SKM-1 (cell line): Measurements from ENCODE around the gene CAVIN1.
A peak's percentile ranks its signal among the peaks of the same experiment; 100 is the strongest.
"Not testable (repeated sequence)": the region's sequence is repeated elsewhere in the genome, so short reads cannot be mapped to it uniquely, and the experiment has no call there.

Experiments
- DNase-seq: peaks from one replicate; lab custom pipeline; 2025; ENCODE audit not compliant: unreplicated experiment; lab: John Stamatoyannopoulos, UW

The CAVIN1 gene

DNA sequence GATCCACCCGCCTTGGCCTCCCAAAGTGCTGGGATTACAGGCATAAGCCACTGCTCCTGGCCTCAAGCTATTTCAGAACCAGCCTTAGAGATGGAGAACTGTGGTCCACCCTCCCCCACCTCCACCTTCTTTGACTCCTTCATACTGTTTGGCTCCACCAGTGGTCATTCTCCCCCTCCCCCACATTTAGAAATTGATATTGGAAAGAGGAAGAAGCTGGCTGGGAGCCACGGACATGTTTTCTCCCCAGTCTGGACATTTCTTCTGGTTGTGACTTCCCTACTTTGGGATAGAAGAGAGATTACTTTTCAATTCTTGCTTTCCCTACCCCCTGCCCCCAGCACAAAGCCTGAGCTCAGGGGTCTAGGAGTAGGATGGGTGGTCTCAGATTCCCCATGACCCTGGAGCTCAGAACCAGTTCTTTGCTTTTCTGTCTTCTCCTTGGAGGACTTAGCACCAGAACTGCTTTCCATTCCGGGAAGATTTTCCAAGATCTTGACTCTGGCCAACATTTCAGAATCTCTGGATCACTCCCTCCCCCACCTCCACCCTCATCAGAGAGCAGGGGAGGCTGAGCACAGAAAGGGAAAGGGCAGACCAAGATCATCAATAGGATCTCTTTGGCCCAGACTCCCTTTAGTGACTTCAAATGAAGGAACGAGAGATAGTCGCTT, 16.3 kb downstream of the CAVIN1 start:
- DNase-seq, result no peak

GRCh38 chr17:42405963-42406495, 17.0 kb downstream of the CAVIN1 start:
- DNase-seq, result peak; percentile 55

GRCh38 chr17:42405076-42405475, 18.0 kb downstream of the CAVIN1 start:
- DNase-seq, result no peak

- no peak for DNase-seq
Measured at GRCh38 chr17:42404326-42405055, 18.6 kb downstream of the CAVIN1 start.

- DNase-seq, result no peak
Measured at GRCh38 chr17:42403150-42403549, 19.9 kb downstream of the CAVIN1 start.

DNA sequence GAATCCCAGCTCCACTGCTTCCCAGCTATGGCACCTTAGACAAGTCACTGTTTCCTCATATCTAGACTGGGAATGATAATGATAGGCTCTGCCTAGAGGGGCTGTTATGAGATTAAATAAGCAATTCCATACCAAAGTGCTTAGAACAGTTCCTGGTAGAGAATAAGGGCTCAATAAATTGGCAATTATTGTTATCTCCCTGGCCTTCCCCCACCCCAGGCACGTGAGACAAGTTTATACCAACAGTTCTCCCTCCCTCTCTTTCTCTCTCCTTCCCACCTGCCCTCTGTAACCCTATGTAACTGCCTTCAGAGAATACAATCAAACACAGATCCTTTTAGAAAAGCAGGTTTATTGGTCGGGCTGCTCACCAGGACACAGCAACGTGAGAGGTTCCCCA, 20.9 kb downstream of the CAVIN1 start:
- no peak for DNase-seq

DNA sequence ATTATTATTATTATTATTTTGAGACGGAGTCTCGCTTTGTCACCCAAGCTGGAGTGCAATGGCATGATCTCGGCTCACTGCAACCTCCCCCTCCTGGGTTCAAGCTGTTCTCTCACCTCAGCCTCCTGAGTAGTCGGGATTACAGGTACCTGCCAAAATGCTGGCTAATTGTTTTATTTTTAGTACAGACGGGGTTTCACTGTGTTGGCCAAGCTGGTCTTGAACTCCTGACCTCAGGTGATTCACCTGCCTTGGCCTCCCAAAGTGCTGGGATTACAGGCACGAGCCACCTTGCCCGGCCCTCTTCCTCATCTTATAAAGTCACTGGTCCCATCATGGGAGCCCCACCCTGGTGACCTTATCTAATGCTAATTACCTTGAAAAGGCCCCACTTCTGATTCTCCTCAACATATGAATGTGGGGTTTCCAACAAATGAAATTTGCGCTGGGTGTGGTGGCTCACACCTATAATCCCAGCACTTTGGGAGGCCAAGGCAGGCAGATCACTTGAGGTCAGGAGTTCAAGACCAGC, 22.1 kb downstream of the CAVIN1 start:
- DNase-seq, result not testable (repeated sequence)

- DNase-seq, result no peak
Measured at GRCh38 chr17:42399948-42400843, 22.9 kb downstream of the CAVIN1 start.

- no peak for DNase-seq
Measured at GRCh38 chr17:42399121-42399520, 23.9 kb downstream of the CAVIN1 start.

GRCh38 chr17:42395601-42396000, 27.5 kb downstream of the CAVIN1 start:
- not testable (repeated sequence) for DNase-seq

GRCh38 chr17:42394838-42395237, 28.2 kb downstream of the CAVIN1 start:
- DNase-seq, result no peak

DNA sequence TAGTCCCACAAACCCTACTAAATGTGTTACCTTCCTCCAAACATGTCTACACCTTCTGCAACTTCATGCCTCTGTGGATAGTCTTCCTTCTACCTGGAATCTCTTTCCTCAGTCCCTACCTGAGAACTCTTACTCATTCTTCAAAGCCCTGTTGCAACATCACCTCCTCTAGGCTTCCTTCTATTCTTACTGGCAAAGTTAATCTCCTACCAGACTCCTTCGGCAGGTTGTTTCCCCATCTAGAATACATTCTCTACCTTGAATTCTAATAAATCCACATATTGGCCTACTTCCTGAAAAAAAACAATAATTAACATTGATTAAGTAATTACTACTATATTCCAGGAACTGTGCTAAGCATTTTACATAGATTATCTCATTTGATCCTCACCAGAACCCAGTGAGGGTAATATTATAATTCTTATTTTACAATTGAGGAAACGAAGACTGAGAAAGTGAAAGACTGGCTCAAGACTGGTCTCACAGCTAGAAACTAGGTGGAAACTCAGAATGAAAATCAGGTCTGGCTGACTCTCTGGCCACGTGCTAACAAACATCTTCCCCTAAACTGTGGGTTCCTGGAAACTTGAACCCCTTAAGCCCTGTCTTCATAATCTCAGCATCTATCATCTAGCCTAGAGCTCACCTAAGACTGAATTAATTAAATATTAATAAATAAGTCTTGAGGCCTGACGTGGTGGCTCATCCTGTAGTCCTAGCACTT, 30.2 kb downstream of the CAVIN1 start:
- no peak for DNase-seq

GRCh38 chr17:42391439-42391838, 31.6 kb downstream of the CAVIN1 start:
- DNase-seq, result not testable (repeated sequence)

DNA sequence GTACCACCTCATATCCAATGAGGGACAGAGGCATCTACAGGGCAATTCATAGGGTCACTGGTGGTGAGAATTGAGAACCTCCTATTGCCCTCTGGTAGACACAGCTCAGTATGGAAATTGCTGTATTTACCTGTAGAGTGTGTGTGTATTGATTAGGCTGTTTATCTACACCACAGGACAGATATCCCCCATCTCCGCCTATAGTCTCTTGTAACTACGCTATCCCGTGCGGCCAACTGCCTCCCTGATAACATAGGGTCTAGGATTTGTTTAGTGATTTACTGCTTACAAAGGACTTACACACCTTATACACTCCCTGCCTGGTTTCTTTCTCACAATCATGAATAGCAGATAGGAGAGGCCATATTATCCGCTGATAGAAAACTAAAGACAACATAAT, 33.2 kb downstream of the CAVIN1 start:
- DNase-seq, result no peak

DNA sequence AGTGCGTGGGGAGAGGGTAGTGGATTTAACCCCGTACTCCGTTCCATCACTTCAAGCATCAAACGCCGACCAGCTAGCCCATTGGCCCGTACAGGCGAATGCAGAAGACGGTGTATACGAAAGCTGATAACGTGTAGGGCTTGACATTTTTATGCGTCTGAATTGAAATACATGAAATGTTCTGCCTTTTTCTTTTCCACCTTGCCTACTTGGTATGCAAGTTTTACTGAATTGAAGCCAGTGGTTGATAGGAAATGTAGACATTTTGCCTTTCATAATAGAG, 34.0 kb downstream of the CAVIN1 start:
- DNase-seq, result no peak

- DNase-seq, result peak; percentile 96
Measured at GRCh38 chr17:42388381-42389134, 34.5 kb downstream of the CAVIN1 start, which contains the start of gene STAT3. TSS of gene STAT3 (minus strand) at chr17:42388442. CDS start at chr17:42348516, 39,926 bp downstream.

- no peak for DNase-seq
Measured at GRCh38 chr17:42387661-42388380, 35.2 kb downstream of the CAVIN1 start.

DNA sequence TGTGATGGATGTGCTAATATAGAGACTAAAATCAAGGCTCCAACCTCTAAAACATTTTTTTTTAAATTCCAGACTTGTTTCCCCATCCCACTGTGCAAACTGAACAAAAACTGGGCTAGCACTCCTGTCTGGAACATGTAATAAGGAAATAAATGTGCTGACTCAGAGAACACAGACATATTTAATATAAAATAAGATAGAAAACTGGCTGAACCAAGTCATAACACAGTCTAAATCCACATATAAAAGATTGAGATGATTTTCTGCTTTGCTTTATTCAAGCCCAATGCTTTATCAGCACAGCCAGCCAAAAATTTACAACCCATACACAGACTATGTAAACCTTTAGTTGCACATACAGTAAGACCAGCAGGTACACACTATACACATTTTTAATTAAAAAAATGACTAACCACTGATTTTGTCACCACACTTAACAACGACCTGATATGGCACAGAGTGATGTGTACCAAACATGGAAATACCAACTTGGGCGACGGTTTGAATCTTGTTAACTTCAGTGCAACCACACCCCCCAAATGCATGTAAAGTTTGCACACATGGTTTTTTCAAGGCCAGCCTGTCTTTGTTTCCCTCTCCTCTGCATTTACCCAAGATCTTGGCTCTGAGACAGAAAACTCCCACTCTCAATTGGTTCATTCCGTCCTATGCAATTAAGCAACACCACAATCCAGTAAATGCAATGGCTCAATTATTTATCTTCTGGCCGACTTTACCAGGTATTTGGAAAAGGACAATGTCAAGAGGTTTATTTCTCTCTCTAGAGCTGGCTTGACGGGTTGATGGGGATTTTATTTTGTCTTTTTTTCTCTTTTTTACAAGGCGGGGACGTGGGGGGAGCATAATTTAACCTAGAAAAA, 36.0 kb downstream of the CAVIN1 start:
- DNase-seq, result peak; percentile 45
